ENCODE data around the gene NATD1.

NATD1 gene

DNA sequence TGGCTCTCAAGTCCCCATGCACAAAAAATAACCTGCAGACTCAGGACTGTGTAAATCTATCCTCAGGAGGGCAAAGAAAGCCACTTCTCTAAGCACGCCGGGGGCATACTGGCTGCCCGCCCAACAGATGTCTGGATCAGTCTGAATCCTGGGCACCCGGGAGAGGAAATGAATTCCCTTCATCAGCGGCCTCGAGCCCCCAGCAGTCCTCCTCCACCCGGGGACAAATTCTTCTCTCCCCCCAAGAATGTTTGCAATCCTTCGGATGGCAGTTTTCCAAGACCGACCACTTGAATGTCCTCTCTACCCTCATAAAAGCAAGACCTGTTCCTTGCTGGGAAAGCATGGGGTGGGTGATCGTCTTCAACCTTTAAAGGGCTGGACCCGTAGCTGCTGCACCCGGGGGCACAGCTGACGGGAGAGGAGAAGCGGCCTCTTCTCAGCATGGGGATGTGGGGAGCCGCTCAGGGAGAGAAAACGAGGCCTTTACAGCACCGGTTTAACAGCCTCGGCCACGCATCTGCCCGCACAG lies 21.9 kb upstream of the NATD1 start:
- peak; percentile 20 for DNase-seq

DNA sequence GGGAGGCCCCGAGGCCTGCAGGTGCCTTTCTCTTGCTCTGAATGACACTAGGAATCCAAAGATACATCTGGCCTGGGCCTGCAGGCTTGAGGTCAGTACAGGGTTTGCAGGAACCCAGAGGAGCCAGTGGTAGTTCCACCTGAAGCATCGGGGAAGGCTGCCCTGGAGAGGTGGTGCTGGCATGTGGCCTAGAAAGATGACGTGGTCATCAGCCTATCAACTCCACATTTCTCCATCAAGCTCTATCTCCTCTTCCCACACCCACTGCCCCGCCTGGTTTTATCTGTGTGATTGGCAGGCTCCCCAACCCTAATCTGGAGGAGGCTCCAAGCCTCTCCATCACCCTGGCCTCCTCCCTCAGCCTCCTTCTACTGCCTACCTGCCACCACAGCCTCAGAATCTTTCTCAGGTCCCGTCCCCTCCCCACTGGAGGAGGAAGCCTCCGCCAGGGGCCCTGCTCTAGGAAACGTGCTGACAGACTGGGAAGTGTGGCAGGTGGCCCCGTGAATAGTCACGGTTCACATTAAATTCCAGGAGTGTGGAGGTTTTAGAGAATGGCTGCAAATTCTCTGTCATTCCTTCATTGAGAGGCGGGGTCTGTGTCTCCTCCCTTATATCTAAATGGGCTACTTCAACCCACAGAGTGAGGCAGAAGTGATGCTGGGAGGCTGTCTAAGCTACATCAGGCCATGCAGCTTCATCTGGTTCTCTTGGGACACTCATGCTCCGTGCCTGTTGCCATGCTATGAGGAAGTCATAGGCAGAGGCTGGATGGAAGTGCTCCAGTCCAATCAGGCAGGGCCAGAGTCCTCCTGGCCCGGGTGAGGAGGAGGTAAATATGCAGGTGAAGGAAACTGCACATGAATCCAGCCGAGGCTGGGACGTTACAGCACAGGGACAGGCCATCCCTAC lies 19.9 kb upstream of the NATD1 start:
- DNase-seq, result no peak

DNA sequence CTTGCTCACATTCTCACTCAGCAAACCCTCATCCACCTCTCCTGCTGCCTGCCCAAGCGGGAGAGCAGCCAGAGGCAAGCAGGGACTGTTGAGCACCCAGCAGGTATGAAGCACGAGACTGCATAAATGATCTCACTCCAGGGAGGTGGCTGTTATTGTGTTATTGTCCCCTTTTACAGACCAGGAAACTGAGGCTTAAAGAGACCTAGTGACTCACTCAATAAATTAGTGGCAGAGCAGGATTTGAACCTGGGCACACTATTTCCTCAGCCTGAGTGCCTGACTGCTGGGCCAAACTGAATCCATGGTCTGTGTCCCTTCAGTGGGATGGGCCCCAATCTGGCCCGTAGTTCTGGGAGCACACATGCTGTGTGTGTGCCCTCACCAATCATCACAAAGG lies 19.0 kb upstream of the NATD1 start:
- DNase-seq, result no peak

DNA sequence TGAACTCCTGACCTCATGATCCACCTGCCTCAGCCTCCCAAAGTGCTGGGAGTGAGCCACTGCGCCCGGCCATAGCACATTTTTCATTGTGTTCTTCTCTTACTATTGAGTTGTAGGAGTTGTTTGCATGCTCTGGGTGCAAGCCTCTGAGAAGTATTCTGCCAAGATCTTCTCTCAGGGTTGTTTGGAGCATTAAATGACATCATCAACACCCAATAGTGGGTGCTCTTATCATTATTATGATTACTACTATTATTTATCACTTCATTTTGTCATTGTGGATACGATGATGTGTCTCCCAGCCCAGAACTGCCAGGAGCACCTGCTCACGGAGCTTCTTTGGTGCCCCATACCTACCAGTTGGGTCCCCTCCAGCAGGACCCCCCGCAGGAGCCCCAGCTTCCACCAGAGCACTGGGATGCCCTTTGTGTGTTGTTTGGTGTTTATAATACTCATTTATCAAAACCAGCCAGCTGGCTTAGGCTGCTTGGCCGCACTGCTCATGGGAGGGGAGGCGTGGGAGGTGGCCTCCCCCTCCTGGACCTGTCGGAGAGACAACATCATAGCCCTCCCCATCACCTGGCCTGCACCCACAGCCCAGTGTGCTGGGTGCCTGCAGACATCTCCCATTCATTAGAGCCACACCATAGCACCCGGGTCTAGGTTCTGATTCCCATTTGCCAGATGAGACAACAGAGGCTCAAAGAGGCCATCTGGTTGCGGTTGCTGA lies 18.4 kb upstream of the NATD1 start:
- DNase-seq, result no peak

DNA sequence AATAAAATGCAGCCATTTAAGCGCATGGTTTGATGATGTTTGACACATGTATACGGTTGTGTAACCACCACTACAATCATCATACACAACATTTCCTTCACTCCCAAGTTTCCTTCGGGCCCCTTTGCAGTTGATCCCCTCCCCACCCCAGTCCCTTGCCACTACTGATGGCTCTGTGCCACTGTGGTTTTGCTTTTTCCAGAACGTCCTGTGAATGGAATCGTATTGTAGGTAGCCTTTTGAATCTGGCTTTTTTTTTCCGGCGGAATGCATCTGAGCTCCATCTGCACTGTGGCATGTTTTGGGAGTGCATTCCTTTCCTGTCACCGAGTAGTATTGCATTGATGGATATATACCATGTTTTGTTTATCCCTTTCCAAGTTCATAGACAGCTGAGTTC lies 16.2 kb upstream of the NATD1 start:
- DNase-seq, result no peak

DNA sequence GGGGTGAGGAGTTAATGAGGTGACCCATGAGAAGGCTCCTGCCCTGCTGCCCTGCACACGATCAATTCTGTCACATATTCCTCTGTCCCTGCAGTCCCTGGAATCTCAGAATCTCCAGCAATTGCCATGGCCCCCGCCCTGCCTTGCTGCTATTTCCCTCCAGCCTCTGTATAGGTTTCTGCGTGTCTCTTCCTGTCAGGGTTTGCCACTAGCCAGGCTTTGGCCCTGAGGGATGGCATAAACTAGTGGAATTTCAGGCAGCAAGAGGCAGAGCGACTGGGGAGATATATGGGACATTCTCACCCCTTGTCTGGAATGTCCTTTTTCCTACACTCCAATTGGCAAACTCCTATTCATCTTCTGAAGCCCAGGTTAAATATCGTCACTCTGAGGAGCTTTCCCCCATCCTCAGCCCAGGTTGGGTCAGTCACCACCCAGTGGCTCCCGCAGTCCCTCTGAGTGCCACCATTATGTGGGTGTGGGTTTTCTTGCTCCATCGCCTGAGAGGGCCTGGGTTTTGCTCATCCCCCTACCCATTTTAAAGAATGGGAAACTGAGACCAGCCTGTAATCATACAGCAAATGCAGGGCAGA lies 15.5 kb upstream of the NATD1 start:
- DNase-seq, result no peak

DNA sequence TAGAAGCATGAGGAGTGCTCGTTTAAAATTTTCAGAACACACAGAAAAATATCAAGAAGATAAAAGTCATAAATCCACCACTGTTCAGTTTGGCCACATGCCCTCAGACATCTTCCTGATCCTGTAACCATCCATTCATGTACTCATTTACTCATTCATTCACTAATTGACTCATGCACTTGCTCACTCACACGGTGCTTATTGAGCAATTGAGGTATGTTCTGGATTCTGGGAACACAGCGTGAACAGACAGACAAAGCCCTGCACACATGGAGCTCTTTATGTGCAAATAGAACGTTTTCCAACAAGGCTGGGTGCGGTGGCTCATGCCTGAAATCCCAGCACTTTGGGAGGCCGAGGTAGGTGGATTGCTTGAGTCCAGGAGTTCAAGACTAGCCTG lies 10.2 kb upstream of the NATD1 start:
- DNase-seq, result no peak

DNA sequence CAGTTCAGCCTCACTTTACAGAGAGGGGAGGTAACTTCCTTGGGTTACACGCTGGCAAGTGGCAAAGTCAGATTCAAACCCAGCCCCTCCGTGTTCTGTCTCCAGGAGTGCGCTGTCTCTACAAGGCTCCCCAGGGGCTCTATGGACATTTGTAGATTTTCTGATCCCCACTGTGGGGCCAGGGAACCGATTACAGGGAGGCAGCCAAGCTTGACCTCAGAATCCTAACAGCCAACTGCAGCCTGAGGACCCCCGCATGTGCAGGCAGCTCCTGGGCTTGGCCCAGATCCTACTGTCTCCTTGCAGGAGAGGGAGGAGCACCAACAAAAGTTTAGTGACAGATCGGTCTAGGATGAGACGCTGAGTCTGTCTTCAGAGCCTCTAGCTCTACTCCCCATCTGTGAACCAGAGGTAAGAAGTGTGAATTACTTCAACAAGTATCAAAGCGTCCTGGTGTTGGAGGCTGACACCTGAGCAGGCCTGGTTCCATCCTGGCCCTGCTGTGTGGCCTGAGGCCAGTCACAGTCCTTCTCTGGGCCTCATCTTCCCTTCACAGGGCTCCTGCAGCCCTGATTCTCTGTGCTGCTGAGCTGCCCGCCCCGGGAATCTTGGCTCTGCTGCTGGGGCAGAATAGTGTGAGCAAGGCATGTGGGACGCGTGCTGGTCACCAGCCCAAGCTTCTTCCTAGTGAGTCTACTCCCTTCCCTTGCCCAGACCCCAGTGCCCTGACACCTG lies 9.2 kb upstream of the NATD1 start:
- no peak for DNase-seq

DNA sequence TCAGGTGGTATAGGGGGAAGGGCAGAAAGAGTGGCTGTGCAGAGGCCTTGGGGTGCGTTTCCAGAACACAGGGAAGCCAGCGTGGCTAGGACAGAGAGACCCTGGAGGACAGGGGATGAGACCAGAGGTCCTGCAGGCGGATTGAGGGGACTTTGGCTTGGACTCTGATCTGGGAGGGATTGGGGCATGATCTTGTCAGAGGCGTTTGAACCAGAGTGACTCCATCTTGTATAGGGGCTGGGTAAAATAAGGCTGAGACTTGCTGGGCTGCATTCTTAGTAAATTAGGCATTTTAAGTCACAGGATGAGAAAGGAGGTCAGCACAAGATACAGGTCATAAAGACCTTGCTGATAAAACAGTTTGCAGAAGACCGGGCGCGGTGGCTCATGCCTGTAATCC lies 5.4 kb upstream of the NATD1 start:
- DNase-seq, result no peak

DNA sequence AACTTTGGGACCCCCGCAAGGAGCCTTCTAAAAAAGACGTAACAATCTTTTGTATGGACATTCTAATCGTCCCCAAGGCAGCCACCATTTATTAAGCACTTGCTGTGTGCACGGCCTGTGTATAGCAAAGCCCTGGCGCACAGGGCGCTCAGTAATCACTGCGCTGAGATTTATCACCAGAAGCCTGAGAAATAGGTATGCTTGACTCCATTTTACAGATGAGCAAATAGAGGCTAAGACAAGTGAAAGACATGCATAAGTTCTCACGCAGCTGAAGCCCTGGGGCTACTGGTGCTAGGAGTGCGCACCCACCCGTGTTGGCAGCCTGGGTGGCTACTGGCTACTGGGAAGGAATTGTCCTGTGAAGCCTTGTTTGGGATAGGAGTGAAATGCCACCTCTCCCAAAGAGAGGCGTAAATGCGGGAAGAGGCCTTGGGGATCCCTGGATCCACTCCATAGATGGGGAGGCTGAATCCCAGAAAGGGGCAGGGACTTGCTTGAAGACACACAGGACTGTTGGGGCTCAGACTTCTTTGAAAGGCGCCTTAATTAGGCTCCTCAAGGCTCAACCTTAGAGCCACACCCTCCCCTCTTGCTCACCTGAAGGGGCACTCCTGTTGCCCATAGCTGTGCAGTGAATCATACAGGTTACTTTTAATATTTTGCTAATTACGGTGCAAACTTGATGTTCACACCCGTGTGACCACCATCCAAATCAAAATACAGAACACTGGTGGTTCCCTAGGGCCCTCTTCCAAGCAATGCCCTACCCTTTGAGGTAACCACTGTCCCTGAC lies 634 bp upstream of the NATD1 start:
- no peak for DNase-seq

DNA sequence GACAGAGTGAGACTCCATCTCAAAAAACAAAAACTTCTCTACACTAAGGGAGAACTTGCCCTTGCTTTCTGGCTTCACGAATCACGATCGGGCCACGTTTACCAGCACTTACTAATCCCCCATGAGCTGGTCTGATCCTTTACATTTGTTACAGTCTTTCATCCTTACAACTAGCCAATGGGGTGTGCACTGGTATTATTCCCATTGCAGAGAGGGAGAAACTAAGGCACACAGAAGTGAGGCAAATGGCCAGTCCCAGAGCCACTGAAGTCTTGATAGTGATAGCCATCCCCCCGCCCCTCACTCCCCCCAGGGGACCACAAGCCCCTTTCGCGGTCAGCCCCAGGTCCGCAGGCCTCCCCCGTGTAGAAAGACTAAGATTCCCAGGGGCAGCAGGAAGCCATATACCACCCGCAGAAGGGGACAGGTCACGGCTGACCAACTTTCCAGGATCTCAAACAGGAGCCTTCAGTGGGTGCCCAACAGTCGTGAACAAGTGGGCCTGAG lies 868 bp downstream of the NATD1 start:
- no peak for DNase-seq

DNA sequence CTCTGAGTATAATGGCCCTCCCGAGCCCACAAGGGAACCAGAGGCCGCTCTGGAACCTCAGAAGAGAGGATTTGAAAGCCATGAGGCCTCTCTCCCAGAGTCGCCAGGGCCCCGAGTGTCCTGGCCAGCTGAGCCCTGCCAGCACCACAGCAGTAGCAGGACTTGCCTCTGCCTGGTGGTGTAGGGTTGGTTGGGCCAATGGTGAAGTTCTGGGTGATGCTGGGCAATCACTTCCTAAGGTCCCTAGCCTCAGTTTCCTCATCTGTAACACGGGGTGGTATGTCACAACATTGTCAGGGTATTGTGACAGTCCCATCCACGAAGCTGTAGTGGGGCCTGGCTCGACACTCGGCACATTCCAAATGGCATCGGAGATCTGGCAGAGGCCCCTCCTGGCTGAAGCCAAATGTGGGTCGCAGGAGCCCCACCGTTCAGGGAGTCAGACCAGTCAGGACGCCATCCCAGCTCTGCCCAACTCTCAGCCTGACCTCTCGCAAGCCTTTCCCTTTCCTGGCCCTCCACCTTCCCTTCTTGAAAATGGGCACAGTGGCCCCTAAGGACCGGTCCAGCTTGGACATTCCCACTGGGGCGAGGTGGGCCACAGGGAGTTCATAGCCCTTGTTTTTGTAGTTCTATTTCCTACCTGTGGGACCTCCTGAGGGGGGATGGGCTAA lies 1.7 kb downstream of the NATD1 start:
- DNase-seq, result no peak

DNA sequence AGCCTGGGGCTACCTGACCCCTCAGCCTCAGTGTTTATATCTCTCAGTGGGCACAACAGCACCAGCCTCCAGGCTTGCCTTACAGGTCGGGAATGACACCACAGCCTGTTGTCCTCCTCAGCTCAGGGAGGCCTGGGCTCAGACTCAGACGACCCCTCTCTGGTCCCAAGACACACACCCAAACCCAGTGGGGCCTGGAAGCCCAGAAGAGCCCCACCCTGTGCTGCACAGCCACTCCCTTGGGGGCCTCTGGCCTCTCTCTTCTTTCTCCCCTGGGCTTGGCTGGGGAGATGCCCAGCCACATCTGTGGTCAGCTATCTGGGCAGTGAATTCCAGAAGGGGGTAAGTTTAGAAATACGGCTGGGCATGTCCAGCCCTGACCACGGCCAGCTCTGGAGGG lies 2.4 kb downstream of the NATD1 start:
- DNase-seq, result no peak

DNA sequence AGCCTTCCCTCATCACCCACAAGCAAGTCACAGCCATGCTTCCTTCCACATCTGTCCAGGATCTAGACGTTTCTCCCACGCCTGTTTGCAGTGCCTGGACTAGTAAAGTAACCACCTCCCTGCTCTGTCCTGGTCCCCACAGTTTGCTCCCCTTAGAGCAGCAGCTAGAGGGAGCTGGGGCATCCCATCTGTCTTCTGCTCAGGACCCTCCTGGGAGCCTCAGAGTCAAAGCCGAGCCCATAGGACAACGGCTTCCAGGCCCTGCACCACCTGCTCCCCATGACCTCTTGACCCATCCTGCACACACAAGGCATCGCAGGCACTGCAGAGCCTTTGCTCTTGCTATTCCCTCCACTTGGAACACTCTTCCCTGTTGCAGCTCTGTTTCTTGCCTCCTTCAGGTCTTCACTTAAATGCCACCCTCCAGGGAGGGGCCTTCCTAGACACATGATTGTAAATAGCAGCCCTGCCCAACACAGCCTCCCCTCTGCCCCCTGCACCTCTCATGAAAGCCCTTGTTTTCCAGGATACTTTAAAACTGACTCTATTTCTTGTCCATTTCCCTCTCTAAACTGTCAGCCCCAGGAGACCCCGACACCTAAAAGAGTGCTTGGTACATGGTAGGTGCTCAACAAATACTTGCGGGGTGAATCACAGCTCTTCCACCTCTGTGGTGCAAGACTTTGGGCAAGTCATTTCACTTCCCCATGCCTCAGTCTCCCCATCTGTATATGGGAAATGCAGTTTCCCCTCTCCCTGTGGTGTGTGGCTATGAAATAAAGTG lies 3.1 kb downstream of the NATD1 start:
- no peak for DNase-seq

DNA sequence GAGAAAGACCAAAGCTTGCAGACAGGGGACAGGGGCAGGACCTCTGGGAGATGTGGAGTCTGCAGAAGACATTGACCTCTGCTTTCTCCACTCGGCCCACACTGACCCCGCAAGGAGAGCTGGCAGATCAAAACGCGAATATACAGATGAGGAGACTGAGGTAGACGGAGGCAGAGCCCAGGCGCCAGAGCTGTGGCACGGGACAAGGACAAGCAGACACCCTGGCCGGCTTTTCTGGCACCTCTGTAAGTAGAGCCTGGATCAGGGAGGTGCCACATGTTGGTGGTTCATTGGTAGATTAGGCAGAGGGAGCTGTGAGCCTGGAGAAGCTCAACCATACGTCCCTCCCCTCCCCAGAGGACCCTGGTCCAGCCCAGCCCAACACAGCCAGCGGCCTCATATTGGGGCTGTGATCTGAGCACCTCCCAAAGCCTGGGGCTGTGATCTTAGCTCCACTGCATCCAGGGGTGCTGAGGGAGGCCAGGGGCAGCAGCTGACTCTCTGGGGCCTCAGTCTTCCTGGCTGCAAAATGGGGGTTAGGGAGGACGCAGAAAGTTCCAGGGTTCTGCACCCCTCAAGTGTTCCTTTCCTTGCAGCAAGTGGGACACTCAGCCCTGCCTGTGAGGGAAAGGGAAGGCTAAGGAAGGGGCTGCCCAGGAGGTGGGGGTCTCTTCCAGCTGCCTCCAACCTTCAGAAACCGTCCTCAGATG lies 4.0 kb downstream of the NATD1 start:
- no peak for DNase-seq

DNA sequence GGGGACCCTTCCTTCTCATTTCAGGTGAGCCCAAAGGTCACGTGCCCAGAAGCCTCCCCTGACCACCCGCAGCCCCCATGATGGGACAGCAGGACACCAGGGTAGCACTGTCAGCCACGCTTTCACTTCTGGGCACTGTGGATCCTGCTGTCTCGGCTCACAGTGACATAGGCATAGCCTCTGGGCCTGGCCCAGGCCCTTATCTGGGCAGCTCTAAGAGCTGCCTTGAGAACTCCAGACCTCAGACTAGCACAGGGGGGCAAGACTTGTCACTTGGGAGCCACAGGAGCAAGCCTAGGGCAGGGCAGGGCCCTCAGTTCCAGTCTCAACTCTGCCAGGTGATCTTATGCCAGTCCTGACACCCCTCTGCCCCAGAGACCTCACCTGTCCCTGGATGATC lies 4.7 kb downstream of the NATD1 start:
- DNase-seq, result no peak

DNA sequence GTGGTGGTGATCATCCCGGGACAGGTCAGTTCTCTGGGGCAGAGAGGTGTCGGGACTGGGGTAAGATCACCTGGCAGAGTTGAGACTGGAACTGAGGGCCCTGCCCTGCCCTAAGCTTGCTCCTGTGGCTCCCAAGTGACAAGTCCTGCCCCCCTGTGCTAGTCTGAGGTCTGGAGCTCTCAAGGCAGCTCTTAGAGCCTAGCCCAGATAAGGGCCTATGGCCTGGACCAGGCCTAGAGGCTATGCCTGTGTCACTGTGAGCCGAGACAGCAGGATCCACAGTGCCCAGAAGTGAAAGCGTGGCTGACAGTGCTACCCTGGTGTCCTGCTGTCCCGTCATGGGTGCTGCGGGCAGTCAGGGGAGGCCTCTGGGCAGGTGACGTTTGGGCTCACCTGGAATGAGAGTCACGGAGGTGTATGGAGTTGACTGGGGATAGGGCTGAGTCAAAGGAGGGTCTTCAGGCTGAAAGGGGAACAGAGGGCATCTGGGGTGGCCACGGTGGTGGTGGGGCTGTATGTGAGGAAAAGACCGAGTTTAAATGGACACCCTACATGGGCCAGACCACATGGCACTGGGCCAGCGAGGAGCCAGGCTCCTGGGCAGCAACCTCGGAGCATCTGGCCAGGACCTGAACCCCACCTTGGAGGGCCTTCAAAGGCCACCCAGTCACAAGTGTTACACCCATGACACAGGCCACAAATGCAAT lies 5.5 kb downstream of the NATD1 start:
- DNase-seq, result no peak

DNA sequence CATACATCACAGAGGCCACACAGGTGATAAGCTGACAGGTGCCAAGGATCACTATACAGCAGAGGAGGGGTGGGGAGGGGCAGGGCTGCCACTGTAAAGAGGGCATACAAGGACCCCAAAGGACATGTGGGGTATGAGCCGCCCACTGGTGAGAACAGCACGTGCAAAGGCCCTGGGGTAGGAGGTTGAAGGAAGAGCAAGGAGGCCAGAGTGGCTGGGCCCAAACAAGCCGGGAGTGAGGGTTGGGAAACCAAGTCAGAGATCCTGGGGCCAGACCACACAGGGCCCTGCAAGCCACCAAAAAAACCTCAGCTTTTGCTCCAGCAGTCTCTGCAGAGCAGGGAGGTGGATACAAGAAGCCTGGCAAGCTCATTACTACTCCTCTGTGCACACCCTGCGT lies 6.5 kb downstream of the NATD1 start:
- DNase-seq, result no peak

DNA sequence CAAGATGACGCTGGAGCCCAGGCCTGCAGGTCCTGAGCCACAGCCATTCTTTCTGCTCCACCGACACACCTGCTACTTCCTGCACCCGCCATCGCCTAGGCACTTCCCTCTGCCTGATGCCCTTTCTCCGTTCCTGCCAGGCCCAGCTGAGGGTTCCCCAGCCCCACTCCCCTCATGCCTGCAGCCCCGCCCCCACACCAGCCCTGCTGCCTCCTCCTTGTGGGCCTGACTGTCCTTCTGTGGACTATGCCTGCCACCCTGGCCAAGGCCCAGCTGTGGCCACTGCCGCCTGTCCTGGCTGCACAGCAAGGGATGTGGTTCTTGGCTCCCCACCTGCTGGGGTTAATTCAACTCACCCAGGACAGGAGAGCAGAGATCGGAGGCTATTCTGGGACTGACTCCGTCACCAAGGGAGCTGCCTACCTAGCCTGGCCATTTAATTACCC lies 7.5 kb downstream of the NATD1 start:
- DNase-seq, result no peak

Data from DMS 273 treated with DMSO at 0.1 percent for 48 hours (cell line).